GM19351 (cell line): ENCODE results near the gene POLR2E.
"Not testable (repeated sequence)": the region's sequence is repeated elsewhere in the genome, so short reads cannot be mapped to it uniquely, and the experiment has no call there.

ENCODE experiments used
- ATAC-seq: cut with Tn5 transposase; IDR thresholded peaks from one replicate; pipeline ENCODE4 v1.9.1; 2021; ENCODE audit warnings: mild to moderate bottlenecking, moderate library complexity; ENCODE audit not compliant: unreplicated experiment

Gene POLR2E

DNA sequence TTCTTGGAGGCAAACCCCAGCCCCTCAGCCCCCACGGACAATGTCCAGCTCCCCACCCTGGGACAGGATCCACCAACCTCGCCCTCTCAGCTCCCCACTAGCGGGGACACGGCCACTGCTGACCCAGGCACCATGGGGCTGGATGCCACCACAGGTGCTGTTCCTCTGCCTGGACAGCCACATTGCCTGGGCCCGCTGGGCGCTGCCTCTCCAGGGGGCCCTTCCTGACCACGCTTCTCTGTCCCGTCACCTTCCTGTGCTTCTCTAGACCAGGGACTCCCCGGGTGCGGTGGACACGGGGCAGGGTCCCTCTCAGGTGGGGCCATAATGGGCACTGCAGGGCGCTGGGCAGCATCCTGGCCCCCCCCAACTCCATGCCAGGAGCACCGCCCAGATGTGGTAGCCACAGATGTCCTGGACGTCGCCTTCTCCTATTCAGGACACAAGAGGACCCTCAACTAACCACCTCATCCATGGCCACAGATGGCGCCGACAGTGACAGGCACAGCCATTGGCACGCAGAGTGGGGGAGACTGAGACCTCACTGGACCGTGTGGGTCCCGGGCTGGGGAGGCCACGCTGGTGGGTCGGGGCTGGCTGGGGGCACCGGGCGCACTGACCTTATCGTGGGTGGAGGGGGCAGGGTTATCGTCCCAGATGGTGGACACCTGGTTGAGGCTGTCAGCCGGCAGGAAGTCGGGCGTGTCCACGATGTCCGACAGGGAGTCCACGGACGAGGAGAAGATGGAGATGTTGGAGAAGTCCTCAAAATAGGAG is 32.0 kb upstream of the POLR2E start:
- no peak for ATAC-seq

DNA sequence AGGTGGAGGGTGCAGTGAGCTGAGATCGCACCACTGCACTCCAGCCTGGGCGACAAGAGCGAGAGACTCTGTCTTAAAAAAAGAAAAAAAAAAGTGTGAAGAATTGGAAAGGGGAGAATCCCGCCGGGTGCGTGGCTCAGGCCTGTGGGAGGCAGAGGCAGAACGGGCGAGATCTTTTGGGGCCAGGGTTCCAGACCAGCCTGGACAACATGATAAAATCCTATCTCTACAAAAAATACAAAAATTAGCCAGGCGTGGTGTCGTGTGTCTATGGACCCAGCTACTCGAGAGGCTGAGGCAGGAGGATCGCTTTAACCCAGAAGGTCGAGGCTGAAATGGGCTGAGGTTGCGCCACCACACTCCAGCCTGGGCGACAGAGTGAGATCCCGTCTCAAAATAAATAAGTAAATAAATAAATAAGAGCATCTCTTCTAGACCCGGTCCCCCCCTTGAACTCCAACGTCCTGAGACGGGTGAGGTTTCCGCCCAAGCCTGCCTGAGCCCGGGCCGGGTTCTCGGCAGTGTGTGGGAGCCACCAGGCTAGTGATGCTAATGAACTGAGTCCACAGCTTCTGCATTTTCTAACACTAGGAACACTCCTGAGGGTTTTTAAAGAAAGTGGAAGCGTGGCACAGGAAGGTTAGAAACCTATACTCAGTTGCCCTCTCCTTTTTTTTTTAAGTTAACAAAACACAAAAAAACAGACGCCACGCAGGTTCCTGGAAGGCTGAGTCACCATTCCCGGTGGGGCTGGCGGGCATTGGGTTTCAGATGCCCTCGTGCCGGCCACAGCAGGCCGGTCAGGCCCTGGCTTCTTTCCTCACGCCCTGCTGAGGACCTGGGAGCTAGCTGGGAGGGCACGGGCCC is 30.7 kb upstream of the POLR2E start:
- ATAC-seq, result no peak

DNA sequence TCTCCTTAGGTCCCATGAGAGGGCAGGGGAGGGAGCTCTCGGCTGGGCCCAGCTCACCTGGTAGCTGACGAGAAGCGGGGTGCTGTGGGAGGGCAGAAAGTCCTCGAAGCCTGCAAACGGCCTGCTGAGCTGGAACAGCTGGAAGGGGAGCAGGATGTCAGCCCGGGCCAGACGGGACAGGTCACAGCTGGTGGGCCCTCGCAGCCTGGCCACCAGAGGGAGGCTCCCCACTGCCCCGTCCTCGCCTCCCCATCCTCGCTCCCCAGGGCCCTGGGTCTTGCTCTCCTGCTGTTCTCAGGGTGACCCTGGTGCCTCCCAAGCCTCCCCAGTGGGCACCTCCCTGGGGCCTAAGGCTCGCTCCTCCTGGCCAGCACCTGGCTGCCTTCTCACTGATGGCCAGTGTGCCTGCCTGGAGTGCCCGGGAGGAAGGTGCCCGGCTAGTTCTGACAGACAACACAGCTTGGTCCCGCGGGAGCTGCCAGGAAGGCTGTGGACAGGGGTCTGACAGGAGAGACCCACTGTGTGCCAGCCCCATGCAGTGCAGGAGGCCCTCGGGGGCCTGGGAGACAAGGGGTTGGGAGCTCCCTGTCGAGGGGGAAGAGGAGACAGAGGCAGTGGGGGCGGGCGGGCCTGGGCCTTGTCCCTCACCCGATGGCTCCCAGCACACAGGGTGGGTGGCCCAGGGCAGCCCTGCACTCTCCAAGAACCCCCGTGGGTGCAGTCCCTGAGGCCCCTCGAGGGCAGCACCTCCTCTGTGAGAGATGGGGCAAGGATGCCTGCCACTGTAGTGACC is 28.9 kb upstream of the POLR2E start:
- ATAC-seq, result no peak

DNA sequence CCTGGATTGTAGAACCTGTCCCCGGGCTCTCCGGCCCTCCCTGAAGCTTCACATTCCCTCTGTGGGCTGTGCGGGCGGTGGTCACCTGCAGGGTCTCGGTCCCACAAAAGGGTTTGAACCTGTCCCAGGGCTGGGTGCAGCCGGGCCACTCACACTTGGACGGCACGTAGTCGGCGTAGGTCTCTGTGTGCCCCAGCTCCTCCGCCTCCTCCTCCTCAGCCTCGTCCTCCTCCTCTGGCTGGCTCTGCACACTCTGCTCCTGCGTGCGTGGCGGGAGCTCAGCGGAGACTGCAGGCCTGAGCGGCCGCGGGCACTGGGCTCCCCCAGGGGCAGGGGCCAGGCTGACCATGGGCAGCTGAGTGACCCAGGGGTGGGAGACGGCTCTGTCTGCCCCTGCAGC is 28.2 kb upstream of the POLR2E start:
- no peak for ATAC-seq

DNA sequence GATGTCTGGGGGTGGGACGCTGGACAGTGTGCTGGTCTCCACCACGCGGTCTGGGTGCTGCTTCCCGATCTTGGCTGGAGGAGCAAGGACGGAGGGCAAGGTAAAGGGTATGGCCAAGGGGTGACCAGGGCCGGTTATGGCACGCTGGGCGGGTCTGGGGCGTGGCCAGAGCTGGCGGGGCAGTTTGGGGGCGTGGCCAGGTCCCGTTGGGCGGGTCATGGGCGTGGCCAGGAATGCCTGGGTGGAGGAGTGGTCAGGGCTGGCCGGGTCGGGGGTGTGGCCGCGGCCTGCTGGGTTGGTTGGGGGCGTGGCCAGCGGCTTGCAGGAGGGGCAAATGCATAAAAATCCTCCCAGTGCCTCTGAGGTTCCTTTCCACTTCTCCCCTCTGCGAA is 27.8 kb upstream of the POLR2E start:
- no peak for ATAC-seq

DNA sequence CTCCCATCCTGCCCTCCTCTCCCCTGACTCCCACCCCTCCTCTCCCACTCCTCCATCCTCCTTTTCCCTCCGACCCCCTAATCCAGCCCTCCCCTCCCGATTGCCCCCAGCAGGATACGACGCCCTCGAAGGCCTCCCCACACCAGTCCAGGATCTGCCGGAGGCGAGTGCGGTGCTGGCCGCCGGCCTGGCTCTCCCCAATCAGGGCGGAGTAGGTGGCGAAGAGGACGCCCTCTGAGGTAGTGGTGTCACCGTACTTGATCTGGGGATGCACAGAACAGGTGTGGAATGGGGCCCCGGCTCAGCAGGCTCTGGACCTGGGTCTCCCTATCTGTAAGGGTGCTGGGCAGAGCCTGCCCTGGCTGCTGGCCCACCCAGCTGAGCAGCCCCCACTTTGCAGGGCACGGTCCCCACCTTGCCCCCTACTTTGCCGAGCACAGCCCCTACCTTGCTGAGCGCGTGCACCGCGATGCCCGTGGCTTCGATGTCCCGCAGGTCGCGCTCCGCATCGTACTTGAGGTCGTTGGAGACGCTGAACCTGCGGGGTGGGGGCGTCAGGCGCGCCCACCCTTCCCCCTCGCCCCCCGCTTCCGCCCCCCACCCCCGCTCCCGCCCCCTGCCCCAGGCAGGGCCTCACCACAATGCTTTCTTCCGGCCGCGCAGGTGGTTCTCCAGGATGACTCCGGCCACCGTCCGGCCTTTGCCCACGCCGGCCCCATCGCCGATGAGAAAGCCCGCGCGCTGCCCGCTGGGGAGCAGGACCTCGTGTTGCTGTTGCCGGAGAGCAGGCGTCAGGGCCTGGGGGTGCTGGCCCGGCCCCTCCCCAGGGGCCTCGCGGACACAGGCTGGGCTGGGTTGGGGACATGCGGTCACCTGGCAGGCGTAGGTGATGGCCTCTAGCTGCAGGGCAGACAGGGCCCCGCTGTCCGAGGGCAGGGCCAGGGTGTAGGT is 27.1 kb upstream of the POLR2E start:
- ATAC-seq, result no peak

DNA sequence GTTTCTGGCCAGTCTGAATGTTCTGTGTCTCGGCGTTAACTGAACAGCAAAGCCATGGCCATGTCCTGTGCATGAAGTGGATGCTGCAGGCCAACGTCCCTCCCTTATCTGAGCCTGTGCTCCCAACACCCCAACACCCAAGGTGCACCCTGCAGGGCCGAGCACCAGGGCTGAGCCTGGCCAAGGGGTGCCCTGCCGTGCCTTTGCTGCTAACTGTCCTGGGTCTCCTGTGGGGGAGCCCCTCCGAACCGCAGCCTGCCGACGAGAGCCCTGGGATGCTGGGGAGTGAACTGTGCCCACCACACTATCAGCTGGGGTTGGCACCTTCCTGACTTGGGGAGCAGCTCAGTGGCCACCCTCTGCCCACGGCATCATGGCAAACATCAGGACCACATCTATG is 26.2 kb upstream of the POLR2E start:
- no peak for ATAC-seq

DNA sequence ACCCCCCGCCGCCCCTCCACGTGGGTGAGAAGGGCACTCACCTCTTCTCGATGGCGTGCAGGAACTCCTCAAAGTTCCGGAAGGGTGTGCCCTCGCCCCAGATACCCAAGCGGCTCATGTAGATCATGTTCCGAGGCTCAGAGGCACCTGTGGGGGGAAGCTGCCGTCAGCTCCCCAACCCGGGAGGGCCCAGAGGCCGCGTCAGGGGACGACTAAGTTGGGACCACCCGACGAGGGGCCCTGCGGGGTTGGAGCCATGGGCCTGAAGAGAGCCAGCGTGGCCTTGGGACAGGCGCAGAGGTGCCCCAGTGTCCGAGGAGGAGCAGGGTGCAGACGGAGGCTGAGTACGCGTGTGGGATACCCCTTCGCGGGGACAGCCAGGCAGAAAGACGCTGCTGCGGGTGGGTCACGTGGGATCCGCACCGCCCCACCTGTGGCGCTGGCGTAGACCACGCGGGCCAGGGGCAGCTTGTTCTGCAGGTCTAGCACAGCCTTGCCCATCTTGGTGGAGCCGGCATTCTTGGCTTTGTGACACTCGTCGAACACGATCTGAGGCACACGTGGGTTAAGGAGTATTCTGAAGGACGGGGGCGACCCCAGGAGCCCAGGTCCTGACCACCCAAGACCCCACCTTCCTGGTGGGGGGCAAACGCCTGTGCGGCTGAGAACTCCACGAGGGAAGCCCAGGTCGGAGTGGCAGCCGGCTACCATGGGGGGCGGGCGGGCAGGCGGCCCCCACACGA is 24.5 kb upstream of the POLR2E start:
- ATAC-seq, result no peak

DNA sequence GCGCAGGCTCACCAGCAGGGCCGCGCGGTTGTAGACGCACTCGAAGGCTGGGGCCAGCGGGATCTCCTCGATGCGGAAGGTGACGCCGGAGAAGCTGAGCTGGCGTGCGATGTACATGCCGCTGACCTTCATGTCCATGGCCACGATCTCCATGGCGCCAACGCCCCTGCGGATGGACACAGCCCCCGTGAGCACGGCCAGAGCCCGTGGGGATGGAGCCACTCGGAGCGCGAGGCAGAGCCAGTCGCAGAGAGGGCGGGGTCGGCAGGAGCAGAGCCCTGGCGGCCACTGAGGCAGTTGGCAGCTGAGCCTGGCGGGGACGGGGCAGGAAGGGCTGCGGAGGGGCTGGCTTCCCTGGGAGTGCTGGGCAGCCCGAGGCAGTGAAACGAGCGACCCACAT is 23.8 kb upstream of the POLR2E start:
- ATAC-seq, result no peak

DNA sequence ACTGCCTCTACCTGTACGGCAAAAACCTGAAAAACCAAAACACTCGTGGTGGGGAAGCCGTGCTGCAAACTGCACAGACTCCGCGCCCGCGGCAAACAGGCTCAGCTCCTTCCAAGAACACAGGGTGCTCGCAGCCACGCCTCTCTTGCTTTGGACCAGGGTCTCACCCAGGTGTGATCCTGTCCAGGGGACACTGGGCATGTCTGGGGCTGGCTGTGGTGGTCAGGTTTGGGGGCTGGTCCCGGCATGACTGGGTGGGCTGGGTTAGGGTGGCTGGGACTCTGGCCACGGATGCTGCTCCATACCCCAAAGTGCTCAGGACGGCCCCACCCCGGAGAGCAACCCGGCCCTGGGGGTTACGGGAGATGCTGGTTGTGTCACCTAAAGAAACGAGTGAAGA is 22.5 kb upstream of the POLR2E start:
- ATAC-seq, result no peak

DNA sequence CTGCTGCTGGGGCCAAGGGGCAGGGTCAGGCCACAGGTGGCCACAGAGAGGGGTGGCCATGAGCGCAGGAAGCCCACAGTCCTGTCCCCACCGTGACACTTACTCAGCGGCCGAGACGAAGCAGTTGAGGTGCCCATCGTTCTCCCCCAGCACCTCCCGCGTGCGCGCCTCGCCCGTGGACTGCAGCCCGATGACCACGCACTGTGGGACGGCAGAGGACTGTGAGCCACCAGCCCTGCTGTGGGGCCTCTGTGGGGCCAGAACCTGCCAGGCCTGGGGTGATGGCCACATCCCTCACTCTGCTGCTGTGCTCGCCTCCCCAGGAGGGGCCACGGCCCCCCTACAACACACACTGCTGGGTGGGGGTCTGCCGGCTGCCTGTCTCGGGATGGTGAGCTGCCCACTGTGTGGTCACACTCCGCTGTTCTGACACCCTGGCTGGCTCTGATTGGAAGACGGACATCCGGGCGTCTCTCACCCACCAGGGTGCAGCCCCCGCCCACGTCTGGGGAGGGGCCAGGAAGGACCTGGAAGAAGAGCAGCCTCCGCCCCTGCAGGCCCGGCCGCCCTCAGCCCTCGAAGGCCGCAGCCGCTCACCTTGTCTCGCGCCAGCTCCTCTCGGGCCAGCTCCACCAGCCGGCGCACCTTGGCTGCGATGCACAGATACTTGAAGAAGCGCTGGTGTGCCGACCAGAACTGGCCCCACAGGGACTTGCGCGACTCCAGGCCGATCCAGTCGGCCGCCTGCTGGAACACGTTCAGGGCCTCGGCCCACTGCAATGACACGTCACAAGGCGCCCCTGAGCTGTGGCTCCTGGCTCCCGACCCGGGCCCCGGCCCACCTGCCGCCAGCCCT is 21.8 kb upstream of the POLR2E start:
- ATAC-seq, result no peak

DNA sequence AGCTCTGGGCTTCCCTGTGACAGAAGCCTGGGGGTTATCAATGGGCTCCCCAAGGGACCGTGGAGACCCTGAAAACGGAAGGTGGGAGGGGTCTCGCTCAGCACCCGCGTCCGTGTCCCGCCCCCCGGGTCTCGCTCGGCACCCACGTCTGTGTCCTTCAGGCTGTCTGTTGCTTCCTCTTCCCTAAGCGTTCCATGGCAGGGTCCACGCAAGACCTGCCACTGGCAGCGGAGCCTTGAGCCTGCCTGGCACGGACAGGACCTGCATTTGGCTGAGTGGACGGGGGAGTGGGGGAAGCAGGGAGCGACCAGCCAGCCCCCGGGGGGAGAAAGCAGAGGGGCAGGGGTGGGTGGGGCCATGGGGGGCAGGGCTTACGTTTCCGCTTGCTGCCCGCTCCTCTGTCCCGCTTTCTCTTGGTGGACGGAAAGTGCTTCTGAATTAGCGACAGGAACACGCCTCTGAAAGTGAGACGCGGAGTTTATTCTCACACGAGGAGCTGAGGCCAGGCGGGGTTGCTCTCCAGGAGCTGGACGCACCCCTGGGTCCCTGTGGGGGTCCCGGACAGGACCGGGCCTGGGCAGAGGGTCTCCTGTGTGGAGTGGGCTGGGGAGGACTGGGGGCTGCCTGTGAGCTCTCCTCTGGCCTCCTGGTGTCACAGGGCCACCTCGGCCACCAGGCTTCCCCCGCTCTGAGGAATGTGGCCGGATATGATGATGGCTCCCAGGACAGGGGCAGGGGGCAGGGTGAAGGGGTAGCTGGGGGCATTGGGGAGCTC is 20.7 kb upstream of the POLR2E start:
- ATAC-seq, result no peak

DNA sequence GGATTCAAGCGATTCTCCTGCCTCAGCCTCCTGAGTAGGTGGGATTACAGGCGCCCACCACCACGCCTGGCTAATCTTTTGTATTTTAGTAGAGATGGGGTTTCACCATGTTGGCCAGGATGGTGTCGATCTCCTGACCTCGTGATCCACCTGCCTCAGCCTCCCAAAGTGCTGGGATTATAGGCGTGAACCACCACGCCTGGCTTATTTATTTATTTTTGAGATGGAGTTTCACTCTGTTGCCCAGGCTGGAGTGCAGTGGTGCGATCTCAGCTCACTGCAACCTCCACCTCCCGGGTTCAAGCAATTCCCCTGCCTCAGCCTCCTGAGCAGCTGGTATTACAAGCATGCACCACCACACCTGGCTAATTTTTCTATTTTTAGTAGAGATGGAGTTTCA is 19.6 kb upstream of the POLR2E start:
- ATAC-seq, result not testable (repeated sequence)

DNA sequence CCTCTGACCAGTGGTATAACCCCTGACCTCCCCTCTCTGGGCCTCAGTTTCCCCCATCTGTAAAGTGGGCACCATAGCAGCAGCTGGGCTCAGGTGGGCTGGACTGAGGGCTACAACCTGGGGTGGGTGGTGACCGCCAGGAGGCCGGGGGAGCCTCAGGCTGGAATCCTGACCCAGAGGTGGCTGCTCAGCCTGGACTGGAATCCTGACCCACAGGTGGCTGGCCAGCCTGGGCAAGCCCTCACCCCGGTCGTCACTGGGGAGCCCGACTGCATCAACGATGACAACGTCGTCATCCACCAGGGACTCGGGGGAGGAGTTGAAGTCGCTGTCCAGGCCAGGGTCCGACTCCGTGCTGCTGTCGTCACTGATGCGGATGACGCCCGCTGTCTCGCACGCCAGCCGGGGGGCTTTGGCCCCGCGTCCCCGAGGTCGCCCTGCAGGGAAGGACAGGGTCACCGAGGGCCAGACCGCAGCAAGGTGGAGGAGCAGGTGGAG is 18.9 kb upstream of the POLR2E start:
- ATAC-seq, result no peak

DNA sequence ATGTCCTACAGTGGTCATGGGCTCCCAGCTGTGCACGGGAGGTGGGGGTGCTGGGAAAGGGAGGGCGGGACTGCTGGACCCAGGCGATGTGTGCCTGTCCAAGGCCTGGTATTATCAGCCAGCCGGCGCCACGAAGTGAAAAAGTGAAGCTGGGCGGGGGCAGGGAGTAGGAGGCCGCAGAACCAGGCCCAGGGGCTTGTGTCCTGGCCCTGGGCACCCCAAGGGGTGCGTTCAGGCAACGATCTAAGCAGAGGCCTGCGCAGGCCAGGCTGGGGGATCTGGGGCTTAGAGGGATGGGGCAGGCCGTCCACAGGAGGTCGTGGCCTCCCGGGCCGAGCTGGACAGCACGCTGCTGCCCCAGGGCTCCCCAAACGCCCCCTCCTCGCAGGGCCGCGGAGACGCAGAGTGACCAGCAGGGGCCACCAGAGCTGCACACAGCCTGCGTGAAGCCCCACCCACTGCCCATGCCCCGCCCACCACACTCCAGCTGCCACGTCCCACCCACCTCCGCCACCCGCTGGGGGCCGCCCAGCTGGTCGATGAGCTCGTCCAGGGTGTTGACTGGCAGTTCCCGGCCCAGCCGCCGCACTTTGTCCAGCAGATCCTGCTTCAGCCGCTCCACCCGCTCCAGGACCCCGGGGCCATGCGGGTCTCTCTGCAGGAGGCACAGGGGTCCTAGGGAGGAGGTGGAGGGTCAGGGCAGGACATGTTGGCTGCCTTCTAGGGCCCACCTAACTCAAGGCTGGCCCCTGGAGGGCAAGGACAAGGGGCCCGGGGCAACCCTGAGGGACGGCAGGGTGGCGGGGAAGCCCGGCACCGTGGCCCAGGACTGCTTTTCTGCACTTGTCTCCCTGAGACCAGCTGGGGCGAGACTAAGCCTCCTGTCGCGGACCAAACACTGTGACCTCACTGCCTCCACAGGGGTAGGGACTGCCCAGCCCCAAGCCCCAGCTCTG is 18.1 kb upstream of the POLR2E start:
- no peak for ATAC-seq

DNA sequence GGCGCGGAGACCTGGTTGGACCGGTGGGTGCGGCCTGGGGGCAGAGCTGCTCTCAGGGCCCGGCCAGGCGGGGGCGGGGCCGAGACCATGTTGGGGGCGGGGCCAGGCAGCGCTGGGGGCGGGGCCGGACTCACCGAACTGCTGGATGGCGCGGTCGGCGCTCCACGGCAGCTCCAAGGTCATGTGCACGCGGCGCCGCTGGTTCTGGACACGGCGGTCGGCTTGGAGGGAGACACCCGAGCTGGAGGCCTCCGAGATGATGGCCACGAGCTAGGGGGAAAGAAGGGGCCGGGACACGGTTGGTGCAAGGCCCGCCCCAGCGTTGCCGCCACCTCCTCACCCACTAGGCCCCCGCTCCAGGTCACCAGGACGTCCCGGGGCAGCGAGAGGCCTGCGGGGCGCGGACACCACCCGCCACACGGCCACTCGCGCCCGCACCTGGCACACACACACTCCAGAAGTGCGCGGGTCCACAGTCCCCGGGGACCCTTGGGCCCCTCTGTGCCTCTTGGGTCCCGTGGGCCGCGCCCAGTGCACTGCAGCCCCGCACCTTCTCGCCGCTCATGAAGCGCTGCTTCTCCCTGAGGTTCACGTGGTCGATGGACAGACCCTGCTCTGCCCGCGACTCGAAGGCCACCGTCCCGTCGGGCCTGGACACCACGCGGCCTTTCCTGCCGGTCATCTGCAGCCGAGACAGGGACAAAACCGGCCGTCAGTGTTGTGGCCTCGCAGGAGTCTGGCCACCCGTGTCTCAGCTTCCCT is 17.3 kb upstream of the POLR2E start:
- ATAC-seq, result no peak
